Measurements from ENCODE around the gene ADAMTSL5.
A peak's percentile ranks its signal among the peaks of the same experiment; 100 is the strongest.

Gene ADAMTSL5

GRCh38 chr19:1496714-1497577 is 15.9 kb downstream of the ADAMTSL5 start:
- no peak for DNase-seq (ENCODE audit: low read depth in 2 of 2)

DNA sequence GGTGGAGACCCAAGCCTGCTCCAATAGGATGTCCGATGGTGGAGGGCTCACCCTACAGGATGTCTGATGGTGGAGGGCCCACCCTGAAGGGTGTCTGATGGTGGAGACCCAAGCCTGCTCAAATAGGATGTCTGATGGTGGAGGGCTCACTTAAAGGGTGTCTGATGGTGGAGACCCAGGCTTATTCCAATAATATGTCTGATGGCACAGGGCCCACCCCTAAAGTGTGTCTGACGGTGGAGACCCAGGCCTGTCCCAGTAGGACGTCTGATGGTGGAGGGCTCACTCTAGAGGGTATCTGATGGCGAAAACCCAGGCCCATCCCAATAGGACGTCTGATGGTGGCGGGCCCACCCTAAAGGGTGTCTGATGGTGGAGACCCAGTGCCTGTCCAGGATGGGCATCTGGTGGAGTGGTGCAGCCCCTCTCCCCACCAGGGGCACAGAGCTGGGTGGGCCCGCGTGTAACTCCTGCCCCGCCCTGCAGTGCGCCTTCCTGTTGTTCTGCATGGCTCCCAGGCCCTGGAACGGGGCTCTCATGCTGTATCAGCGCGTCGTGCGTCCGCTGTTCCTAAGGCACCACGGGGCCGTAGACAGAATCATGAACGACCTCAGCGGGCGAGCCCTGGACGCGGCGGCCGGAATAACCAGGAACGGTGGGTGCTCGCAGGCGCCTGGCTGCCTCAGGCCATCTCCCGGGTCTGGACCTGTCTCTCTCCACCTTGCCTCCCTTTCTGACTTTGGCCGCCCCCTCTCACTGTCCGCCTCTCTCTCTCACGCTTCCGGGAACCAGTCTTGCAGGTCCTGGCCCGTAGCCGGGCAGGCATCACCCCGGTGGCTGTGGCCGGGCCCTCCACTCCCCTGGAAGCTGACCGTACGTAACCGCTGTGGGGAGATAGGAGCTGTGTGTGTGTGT is 16.8 kb downstream of the ADAMTSL5 start:
- no peak for DNase-seq (ENCODE audit: low read depth in 2 of 2)

GRCh38 chr19:1495051-1495798 is 17.6 kb downstream of the ADAMTSL5 start:
- DNase-seq (ENCODE audit: low read depth in 2 of 2): no peak

DNA sequence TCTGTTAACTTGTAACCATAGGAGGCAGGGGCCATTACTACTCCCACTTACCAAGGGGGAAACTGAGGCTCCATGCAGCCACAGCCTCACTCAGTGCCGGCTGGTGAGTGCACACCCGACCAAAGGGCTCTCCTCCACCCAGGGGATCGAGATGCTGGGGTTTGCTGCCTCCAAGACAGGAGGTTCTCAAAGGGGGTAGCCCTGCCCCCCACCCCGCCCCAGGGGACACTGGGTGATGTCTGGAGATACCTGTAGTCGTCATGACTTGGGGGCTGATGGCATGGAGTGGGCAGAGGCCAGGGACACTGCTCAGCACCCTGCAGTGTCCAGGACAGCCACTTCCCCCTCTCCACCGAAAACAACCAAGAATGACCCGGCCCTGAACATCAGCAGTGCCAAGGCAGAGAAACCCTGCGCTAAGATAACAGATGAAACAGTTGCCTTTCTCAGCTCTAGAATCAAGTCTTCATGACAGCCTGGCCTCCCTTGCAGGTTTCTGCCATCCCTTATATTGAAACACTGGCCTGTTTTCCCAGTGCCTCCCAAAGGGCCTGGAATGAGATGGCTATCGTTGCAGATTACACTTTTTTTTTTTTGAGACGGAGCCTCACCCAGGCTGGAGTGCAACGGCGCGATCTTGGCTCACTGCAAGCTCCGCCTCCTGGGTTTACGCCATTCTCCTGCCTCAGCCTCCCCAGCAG is 18.6 kb downstream of the ADAMTSL5 start:
- DNase-seq (ENCODE audit: low read depth in 2 of 2): no peak

DNA sequence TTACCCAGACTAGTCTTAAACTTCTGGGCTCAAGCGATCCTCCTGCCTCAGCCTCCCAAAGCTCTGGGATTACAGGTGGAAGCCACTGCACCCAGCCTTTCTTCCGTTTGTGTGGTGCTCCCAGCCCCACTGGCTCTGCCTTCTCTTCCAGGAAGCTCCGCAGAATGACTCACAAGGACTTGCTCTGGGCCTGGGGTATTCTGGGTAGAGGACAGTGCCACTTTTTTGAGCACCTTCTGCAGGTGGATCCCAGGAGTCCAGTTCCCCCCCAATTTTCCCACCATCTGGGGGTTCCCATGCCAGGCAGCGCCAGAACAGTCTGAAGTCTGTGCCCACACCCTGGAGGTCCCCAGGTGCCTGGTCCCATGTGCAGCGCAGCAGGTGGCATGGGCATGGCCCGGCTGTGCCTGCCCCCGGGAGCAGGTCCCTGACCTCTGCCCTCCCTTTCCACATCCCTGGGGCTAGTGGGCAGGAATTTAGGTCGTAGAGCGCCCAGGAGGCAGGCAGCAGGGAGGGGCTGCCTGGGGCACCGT is 20.3 kb downstream of the ADAMTSL5 start:
- no peak for DNase-seq (ENCODE audit: low read depth in 2 of 2)

- DNase-seq (ENCODE audit: low read depth in 2 of 2): no peak
These were observed 21.0 kb downstream of the ADAMTSL5 start for GRCh38 chr19:1491849-1492170.

GRCh38 chr19:1491114-1491848 is 21.5 kb downstream of the ADAMTSL5 start, which contains the start of gene REEP6:
Gene REEP6 (plus strand): TSS chr19:1491181. CDS start chr19:1491270, 89 bp downstream.
- no peak for DNase-seq (ENCODE audit: low read depth in 2 of 2)

GRCh38 chr19:1490311-1491113 is 22.3 kb downstream of the ADAMTSL5 start, which contains the start of gene PCSK4:
Gene PCSK4 (minus strand): TSS chr19:1490350. CDS start chr19:1490346, 4 bp downstream.
- DNase-seq (ENCODE audit: low read depth in 2 of 2): peak; percentile 92 to 95

DNA sequence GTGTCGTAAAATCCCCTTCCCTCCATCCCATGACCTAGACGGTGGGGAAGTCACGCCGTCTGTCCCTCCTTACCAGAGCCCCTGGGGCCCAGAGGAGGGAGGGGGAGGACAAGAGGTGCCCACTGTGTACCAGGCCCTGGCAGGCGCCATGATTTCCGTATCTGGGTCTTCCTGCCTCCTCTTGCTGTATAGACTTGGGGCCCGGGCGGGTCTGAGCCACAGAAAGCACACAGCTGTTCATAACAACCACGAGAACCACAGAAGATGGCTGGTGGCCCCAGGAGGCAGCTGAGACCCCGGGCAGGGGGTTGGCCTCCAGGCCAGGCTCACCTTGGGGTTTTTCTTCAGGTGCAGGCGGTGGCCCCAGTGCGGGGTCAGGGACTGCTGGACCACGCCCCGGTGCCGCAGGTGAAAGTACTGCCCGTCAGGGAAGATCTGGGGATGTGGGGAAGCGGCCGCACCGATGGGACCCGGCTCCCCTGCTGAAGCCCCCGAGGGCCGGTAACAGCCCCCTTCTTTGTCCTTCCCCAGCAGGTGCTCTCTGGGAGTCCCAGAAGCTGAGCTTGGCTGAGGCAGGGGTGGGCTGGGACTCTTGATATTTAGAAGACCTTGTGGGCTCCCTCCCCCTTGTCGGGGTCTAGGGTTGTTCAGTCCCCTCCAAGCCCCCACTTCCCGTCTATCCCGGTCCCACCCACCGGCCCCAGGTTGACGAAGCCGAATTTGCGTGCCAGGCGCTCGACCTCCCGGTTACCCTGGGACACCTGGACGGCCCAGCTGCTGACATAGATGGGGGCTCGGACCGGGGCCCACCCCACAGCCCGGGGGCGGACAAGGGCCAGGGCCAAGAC is 23.1 kb downstream of the ADAMTSL5 start:
- DNase-seq (ENCODE audit: low read depth in 2 of 2): no peak

DNA sequence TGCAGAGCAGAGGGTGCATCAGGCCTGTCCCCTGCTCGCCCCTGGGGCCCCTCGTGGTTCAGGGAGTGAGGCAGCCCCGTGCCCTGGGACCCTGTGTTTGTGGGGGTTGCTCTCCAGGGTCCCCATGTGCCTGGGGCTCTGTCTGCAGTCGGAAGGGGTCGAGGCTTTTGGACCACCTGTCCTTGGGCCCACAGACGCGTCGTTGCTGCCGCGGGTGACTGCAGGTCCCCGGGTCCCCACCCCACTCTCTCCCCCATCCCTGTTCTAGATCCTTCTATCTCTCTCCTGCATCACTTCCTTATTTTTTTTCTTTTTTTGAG is 24.6 kb downstream of the ADAMTSL5 start:
- no peak for DNase-seq (ENCODE audit: low read depth in 2 of 2)

GRCh38 chr19:1487576-1488281 is 25.1 kb downstream of the ADAMTSL5 start:
- DNase-seq (ENCODE audit: low read depth in 2 of 2): no peak

GRCh38 chr19:1486720-1487575 is 25.9 kb downstream of the ADAMTSL5 start:
- no peak for DNase-seq (ENCODE audit: low read depth in 2 of 2)

DNA sequence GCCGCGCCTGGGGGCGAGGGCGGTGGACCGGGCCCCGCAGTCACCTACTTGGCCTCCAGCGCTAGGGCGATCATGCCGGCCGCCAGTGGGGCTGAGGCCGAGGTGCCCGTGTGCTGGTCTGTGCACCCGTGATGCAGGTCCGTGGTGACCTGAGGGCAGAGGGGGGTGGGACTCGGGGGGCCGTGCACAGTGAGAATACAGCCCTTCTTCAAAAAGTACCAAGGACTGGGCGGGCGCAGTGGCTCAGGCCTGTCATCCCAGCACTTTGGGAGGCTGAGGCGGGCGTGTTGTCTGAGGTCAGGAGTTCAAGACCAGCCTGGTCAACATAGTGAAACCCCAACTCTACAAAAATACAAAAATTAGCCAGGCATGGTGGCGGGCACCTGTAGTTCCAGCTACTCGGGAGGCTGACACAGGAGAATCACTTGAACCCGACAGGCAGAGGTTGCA is 28.8 kb downstream of the ADAMTSL5 start:
- DNase-seq (ENCODE audit: low read depth in 2 of 2): no peak

DNA sequence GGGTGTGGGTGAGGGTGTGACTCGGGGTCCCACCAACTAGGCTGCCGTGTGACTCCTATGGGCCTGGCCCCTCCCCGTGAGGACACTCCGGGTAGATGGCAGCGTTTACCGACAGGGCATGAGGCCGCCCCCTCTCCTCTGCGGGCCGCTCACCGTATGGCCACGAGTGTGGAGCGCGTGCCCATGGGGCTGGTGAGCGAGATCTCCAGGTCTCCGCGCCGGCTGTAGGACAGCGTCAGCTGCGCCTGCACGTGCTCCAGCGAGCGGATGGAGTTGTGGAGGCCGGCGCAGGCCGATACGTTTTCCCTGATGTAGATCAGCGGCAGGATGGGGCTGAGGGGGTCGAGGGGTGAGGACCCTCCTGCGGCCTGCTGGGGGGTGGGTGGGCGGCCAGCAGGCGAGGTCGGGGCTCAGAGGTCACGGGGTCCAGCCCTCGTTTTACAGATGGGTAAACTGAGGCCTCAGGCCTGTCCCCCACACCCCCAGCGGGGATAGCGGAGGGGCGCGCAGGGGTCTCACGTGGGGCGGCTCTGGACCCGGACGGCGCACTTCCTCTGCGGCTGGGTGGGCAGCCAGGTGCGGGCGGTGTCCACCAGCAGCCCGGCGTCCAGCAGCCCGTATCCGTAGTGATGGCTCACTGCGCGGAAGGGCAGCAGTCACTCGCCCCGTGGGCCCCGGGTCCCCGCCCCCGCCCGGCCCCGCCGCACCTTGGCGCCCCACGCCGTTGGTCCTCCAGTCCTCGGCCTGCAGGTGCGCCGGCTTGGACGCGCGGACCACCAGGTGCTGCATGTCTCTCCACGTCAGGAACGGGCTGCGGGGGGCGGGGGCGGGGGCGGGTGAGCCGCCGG is 29.5 kb downstream of the ADAMTSL5 start:
- DNase-seq (ENCODE audit: low read depth in 2 of 2): no peak

- no peak for DNase-seq (ENCODE audit: low read depth in 2 of 2)
These were observed 30.3 kb downstream of the ADAMTSL5 start for GRCh38 chr19:1482361-1483130.
